ENCODE results near the gene LINGO1.

LINGO1 gene, protein sequence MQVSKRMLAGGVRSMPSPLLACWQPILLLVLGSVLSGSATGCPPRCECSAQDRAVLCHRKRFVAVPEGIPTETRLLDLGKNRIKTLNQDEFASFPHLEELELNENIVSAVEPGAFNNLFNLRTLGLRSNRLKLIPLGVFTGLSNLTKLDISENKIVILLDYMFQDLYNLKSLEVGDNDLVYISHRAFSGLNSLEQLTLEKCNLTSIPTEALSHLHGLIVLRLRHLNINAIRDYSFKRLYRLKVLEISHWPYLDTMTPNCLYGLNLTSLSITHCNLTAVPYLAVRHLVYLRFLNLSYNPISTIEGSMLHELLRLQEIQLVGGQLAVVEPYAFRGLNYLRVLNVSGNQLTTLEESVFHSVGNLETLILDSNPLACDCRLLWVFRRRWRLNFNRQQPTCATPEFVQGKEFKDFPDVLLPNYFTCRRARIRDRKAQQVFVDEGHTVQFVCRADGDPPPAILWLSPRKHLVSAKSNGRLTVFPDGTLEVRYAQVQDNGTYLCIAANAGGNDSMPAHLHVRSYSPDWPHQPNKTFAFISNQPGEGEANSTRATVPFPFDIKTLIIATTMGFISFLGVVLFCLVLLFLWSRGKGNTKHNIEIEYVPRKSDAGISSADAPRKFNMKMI

DNA sequence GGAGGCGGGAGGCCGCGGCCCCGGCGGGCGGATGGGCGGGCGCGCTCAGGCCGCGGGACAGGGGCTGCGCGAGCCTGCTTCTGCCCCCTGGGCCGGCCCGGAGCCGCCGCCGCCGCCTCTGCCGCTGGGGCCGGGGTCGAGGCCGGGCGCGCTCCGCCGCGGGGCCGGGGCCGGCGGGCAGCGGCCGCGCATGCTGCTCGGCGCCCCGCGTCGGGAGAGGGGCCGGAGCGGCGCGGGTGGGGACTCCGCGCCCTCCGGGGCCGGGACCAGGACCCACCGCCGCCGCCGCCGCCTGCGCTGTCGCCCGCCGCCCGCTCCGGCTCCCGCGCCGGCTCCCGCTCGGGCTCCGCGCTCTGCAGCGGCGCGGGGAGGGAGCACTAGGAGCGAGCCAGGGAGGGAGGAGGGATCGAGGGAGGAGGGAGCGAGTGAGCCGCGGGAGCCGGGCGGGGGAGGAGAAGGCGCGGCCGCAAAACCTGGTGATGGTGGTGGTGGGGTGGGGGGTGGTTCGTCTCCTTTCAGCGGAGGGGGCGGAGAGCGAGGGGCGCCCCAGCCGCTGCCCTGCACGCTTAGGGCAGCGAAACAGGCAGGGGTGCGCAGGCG is at the start of gene LINGO1:
LINGO1 (minus strand) TSS at position 379 of the 600 bp plus-strand sequence. CDS start 597 bp downstream, outside the sequence.
- no peak for DNase-seq

DNA sequence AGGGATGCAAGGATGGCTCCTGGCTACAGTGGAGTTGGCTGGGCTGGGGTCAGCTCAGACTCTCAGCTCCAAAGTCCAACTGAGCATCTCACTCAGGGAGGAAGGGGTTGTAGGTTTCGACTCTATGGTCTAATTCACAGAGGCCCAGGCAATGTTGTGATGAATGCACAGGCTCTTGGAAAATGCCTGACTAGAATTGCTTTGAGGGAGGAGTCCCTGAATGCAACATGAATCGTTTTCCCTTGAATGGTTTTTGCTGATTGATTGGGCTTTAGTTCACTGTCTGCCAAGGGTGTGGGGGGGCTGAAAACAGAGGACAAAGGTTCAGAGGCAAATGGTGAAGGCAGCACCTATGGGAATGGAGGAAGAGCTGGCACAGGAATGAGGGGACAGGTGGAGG is 48.6 kb upstream of the LINGO1 start:
- no peak for DNase-seq

DNA sequence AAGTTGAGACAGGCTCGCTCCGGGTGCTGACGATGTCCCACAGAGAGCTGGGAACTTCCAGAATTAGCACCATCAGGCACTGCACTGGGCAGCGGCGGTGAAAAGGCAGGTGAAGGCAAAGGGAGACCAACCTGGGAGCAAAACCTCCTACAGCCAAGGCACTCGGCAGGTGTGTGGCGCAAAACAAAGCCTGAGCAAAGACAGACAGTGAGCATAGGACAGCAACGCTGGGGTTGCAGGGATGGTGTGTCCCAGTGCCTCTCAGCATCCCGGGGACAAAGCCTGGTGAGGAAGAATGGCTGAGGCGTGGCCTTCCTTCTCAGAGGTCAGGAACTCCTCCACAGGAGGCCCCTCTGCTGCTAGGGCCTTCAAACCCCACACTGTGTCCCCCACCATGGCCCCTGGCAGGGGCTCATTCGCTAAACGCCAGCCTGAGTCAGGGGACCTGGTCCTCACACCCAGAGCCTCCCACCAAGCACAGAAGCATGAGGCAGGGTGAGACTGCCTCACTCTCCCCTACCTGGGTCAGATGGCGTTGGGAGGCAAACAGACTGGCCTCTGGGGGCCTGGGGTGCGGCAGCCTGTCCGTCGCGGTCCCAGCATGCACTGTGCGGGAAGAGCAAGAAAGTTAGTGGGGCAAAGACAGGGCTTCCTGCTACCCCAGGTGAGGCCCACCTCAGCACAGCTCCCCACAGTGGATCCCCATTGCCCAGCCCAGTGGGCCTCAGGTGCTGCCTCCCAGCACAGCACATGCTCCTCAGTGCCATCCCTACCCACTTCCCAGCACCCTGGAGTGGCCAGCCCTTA is 44.1 kb upstream of the LINGO1 start:
- DNase-seq = no peak

DNA sequence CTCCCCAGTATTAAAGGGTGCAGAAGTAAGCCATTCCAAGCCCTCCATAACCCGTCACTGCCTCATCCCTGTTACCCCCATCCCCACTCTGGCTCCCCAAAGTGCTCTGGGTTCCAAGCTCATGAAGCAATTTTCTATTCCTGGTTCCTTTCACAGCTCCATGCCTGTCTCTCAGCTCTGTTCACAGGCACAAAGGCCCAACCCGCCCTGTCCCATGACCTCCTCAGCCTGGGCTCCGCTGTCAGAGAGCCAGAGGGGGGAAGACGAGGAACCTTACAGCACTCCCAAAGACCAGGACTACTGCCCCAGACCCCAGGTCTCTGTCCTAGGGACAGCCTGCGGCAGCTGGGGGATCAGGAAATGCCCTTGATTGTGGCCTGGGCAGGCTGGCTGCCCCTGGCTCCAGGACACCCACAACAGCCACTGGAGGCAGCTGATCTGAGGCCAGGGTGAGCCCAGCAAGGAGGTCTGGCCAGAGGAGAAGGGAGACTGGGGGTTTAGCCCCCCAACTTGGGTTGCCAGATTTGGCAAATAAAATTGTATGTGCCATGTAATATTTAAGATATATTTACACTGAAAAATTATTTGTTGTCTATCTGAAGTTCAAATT is 43.2 kb upstream of the LINGO1 start:
- no peak for DNase-seq

DNA sequence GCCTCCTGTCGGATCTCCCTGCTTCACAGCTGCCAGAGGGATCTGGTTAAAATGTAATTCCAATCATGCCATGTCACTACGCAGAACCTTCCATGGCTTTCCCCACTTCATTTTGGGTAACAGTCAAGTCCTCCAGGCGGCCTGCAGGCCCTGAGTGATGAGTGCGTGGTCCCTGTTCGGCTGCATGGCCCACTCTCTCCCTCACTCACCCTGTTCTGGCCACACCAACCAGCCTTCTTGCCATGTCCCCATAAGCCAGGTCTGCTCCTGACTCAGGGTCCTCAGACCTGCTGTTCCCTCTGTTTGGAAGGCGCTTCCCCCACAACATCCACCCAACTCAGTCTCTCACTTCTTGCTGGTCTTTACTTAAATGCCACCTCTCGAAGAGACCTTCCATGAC is 41.6 kb upstream of the LINGO1 start:
- DNase-seq = no peak

DNA sequence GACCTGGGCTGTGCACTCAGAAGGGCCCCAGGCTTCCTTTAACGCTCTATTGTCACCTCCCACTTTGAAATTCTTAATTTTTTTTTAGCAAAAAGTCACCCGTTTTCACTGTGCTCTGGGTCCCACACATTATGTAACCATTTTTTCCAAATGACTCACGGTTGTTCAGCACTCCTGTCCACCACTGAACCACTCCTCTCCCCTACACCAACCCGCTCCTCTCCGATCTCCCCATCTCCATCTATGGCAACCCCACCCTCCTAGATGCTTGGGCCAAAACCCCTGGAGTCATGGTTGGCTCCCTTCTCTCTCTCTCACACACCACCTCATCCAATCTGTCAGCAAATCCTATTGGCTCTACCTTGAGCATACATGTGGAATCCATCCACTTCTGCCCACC is 41.2 kb upstream of the LINGO1 start:
- no peak for DNase-seq

GRCh38 chr15:77672135-77672534 is 39.4 kb upstream of the LINGO1 start:
- no peak for DNase-seq

DNA sequence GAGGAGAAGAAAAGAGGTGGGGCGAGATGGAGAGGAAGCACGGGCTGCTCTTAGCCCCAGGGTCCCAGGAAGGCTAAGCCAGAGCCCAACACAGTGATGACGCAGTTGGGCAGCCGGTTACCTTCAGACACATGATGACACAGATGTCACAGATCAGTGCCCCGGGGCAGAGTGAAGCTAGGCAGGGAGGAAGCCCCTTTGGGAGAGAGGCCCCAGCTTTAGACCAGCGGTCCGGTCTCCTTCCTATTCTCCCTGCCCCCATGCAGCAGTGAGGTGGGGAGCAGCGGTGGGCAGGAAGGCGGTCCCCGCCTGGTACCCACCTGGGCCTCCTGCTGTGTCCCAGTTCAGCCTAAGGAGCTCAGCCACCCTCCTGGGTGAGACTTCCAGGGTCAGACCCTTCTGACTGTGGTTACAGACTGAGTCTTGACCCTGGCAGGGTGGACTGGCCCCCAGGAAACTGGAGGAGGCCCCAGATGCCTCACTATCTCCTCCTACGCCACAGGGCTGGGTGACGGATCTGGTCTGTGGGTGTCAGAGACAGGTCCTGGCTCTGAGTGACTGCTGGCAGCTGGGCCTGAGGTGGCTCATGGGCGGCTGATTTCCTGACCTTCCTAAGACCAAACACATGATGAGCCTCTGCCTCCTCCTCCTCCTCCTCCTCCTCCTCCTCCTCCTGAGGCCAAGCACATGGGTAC is 38.8 kb upstream of the LINGO1 start:
- DNase-seq = no peak

DNA sequence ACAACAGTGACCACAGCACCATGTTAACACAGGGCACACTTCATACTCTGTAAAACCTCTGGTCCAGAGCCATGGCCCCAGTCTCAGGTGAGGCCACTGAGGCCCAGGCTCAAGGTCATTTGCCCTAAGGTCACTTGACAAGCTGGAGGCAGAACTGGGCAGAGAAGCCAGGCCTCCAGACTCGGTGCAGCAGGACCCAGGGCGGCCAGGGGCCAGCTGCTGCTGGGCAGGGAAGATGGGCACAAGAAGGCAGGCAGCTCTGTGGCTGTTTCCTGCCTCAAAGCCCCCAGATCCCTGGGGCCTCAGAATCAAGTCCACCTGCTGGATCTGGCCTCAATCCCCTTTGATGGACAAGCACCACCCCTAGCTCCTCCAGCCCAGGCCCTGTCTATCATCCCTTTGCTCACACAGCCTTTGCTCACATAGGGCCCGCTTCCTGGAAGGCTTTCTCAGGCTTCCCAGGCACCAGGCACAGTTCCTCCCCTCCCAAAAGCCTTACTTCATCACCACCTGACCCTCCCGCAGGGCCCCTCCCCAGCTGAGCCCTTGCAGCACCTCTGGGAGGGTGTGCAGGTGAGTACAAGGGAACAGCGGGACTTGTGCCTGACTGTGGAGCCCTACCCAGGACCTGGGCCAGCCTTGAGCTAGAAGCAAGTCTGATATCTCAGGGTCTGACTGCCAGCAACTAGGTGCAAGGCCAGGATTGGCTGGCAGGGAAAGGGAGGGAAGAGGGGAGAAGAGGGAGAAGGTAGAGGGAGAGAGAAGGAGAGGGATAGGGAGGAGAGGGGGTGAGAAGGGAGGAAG is 38.0 kb upstream of the LINGO1 start:
- DNase-seq = no peak

DNA sequence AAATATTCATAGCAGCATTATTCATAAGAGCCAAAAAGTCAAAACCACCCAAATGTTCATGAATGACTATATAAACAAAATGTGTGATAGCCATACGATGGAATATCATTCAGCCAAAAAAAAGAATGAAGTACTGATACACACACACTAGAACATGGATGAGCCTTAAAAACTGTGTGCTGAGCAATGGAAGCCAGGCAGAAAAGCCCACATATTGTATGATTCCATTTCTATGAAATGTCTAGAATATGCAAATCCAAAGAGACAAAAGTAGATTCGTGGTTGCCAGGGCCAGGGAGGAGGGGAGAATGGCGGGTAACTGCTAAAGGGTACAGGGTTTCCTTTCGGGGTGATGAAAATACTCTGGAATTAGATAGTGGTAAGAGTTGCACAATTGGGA is 37.2 kb upstream of the LINGO1 start:
- DNase-seq = no peak

DNA sequence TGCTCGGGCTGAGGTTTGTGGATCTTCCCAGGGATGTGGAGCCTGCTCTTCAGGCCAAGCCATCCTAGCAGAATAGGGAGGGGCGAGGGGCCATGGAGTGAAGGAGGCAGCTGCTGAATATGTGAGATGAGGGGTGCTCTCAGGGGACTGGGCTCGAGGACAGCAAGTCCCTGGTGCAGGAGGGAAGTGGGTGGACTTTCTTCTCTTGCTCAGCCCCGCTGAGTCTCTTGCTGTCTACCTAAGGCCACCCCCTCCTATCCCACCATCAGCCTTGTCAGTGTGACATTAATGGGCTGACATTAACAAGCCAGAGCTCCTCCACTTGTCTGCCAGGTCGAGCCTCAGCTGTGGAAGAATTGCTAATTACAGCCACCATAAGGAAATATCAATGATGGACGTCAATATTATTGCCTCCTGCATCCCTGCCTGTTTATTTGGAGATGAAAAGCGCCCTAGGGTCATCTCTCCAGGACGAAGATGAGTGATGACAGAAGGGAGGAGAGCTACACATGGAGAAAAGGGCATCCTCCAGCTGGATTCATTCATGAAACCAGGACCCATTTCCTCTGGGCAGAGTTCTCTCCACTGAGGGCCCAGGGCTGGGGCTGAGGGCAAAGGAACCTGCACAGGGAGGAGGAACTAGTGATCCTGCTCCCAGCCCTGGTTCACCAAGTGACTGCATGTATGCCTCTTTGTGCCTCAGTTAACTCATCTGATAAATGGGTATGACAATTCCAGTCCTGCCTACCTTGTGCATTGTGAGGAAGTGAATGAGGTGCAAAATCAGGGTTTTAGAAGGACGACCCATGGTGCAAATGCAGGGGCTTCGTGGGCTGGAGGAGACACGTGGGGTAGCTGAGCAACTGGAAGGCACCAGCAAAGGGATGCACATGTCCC is 34.9 kb upstream of the LINGO1 start:
- DNase-seq = no peak

GRCh38 chr15:77666296-77666660 is 33.6 kb upstream of the LINGO1 start:
- no peak for DNase-seq

DNA sequence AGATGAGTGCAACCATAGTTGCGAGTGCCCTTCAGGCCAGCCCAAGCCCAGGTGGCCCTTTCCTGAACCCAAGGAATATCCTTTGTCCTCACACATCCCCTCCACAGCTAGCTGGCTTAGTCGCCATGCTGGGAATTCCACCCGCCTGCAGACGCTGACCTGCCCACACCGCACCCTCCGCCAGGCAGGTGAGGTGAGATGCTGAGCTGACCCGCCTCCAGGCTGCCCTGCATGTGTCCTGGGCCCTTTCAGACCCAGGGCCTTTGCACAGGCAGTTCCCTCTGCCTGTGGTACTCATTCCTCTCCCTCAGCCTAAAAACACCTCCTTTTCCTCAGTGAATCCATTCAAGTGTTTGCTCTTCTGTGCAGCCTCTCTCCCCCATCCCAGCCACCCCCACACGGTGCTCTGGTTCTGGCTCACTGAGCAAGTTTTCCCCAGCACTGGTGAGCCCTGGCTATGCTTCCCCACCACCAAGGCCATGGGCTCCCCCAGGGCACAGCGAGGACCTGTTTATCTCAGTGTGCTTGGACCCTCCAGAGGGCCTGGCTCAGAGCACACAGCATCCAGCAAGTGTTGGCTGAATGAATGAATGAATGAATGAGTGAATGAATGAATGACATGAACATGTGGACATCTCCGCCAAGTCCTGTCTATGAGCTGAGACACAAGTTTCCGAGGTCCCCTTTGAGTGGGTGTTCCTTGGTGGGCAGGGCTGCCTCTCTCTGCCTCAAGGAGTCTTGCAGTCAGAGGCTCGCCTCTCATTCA is 33.0 kb upstream of the LINGO1 start:
- no peak for DNase-seq

GRCh38 chr15:77664428-77664827 is 31.7 kb upstream of the LINGO1 start:
- DNase-seq = no peak

GRCh38 chr15:77663256-77663655 is 30.5 kb upstream of the LINGO1 start:
- DNase-seq = no peak

- DNase-seq = no peak
Measured at GRCh38 chr15:77659350-77660321, 26.9 kb upstream of the LINGO1 start.

DNA sequence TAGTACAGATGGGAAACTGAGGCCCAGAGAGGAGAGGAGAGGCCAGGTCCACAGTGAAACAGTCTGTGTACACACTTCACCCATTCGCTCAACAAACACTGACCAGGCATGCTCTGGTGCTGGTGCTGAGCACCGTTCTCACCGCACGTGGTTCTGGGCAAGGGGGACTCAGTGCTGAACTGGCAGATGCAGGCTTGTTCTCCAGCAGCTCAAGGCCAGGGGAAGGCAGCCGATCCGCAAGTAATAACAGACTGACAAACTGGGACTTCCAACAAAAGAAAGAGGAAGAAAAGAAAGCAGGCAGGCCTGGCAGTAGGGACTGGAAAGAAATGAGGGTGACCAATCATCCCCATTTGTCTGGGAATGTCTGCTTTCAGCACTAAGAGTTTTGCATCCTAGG is 25.6 kb upstream of the LINGO1 start:
- DNase-seq = no peak

GRCh38 chr15:77657634-77658238 is 25.0 kb upstream of the LINGO1 start:
- DNase-seq = no peak
